ENCODE results near the gene RASL12. TPM values are rescaled to one million over a fixed set of nuclear protein-coding genes. Genes with fewer than 3 reads are reported as not detected.
A peak's percentile ranks its signal among the peaks of the same experiment; 100 is the strongest.

Gene RASL12
- total RNA-seq, 2 donors from 2014 or later: 27.2 TPM

DNA sequence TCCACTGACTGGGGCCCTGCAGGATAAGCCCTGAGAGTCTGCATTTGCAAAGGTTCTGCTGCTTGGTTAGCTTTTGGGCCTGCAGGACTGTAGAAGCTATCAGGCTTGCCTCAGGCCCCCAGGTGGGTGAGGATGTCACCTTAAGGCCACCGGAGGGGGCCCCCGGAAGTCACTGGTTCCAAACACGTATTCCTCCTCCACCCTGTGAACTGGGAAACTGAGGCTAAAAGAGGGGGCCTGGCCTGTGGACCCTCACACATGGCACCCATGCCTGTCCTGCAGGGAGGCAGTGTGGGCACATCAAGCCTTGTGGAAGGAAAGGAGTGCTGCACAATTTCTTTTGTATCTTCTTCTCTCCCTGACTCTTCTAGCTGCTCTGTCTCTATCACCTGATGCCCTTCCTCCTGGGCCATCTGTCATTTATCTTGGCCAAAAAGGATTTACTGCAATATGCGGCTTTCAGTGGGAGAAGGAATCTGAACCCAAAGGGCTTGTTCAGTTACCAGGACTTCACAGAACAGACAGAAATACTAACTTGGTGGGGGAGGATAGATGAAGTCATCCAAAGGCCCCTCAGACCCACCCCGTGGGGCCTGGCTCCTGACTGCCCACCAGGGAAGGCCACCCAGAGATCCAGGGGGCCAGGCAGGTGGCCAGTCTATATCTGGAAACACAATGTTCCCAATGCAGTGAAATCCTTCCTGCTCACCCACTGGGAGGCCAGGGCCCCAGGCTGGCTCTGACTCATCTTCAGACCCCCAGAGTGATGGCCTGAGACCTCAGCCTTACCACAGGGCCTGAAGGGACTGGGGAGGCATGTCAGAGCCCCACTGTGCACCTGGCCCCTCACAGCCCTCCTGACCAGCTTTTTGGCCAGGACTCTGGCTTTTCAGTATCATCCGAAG lies 28.9 kb upstream of the RASL12 start:
- Mint-ChIP-seq H3K4me3 (no peak overlapping the region), H3K9me3 (no peaks in the 10 kb centered on the region), H3K4me1 (peaks cover 3% of the 10 kb centered on the region), H3K27ac (no peak overlapping the region), H3K36me3 (ENCODE audit: low read depth) (peaks cover 15% of the 10 kb centered on the region), H3K27me3 (ENCODE audit: insufficient read depth) (no peaks in the 10 kb centered on the region)
- peaks cover 28% of the 10 kb centered on the region for H3K36me3 ChIP-seq (ENCODE audit: control insufficient read depth, insufficient read depth, low read length)
- no peak overlapping the region for H3K9ac ChIP-seq (ENCODE audit: extremely low read depth, low read length, poor library complexity, severe bottlenecking)
- WGBS, 2 experiments (ENCODE audit: insufficient coverage in 1 of 2, insufficient read length in 1 of 2): 89 to 90% methylated on average over 3 to 6 of the region's 6 CpGs
- no peak overlapping the region for H3K27ac ChIP-seq (ENCODE audit: low read depth, low read length)
- DNase-seq: peak; percentile 22
- no peaks in the 10 kb centered on the region for H3K9me3 ChIP-seq (ENCODE audit: control insufficient read depth, low read length)
- no peaks in the 10 kb centered on the region for H3K27me3 ChIP-seq (ENCODE audit: control insufficient read depth, insufficient read depth, low read length, poor library complexity, severe bottlenecking)
- no peaks in the 10 kb centered on the region for H3K4me1 ChIP-seq (ENCODE audit: control insufficient read depth, insufficient read depth, low read length)
- TF ChIP-seq, protein P1, sequence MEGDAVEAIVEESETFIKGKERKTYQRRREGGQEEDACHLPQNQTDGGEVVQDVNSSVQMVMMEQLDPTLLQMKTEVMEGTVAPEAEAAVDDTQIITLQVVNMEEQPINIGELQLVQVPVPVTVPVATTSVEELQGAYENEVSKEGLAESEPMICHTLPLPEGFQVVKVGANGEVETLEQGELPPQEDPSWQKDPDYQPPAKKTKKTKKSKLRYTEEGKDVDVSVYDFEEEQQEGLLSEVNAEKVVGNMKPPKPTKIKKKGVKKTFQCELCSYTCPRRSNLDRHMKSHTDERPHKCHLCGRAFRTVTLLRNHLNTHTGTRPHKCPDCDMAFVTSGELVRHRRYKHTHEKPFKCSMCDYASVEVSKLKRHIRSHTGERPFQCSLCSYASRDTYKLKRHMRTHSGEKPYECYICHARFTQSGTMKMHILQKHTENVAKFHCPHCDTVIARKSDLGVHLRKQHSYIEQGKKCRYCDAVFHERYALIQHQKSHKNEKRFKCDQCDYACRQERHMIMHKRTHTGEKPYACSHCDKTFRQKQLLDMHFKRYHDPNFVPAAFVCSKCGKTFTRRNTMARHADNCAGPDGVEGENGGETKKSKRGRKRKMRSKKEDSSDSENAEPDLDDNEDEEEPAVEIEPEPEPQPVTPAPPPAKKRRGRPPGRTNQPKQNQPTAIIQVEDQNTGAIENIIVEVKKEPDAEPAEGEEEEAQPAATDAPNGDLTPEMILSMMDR (conservative IDR thresholded peaks at IDR 0.05): no peak
- no peak overlapping the region for H3K4me3 ChIP-seq (ENCODE audit: low read length)

DNA sequence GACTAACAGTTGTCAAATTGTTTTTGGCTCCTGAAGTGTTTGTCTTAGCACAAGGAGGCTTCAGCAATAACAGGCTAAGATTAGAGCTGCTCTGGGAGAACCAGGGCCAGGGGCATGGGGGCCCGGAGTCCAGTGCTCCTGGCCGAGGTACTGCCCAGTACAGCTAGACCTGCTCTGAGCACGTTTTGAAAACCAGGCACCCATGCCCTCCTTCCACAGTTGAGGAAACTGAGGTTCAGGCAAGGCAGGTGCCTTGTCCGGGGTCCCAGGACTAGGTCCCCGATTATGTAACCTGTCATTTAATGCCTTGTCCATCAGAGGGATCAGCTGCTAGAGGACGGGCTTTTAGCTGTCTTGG lies 27.9 kb upstream of the RASL12 start:
- Mint-ChIP-seq H3K27ac (no peak overlapping the region), H3K4me1 (no peaks in the 10 kb centered on the region), H3K27me3 (ENCODE audit: insufficient read depth) (no peaks in the 10 kb centered on the region), H3K4me3 (no peak overlapping the region), H3K9me3 (no peaks in the 10 kb centered on the region), H3K36me3 (ENCODE audit: low read depth) (peaks cover 13% of the 10 kb centered on the region)
- 88 to 94% methylated on average over 6 of the region's 6 CpGs for WGBS, 2 experiments (ENCODE audit: insufficient coverage in 1 of 2, insufficient read length in 1 of 2)
- Histone ChIP-seq H3K27ac (ENCODE audit: low read depth, low read length) (no peak overlapping the region), H3K9me3 (ENCODE audit: control insufficient read depth, low read length) (no peaks in the 10 kb centered on the region), H3K4me3 (ENCODE audit: low read length) (no peak overlapping the region), H3K27me3 (ENCODE audit: control insufficient read depth, insufficient read depth, low read length, poor library complexity, severe bottlenecking) (no peaks in the 10 kb centered on the region), H3K4me1 (ENCODE audit: control insufficient read depth, insufficient read depth, low read length) (no peaks in the 10 kb centered on the region), H3K36me3 (ENCODE audit: control insufficient read depth, insufficient read depth, low read length) (peaks cover 21% of the 10 kb centered on the region), H3K9ac (ENCODE audit: extremely low read depth, low read length, poor library complexity, severe bottlenecking) (no peak overlapping the region)
- DNase-seq: peak; percentile 20
- TF ChIP-seq, protein P1 (conservative IDR thresholded peaks at IDR 0.05): no peak

DNA sequence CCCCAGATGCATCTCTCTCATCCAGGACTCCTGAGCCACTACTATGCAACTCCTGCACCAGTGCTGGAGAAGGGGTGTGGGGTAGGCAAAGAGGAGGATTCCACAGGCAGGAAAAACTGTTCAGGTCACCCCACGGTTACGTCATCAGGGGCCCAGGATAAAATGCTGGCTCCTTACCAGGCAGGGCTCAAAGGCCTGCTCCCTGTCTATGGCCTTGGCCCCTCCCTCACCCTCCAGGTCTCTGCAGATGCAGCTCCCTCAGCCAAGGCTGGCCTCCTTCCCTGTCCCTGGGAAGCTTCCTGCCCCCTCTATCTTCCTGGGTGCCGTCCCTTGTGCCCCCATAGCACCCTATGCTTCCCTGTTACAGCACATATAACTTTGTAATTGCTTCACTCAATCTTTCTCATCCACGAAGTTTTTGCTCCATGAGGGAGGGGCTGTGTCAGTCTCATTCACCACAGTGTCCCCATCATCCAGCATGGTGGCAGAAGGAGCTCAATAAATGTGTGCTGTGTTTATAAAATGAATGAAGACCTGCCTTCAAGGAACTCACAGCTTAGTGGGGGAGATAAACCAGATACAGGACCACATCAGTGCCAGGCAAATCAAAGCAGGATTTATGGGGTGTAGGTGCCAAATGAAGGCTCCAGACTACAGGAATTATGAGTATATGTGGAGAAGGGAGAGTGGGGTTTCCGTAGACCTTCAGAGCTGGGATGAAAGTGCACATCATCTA lies 27.4 kb upstream of the RASL12 start:
- no peaks in the 10 kb centered on the region for H3K4me1 Mint-ChIP-seq
- DNase-seq: peak; percentile 29
- peaks cover 19% of the 10 kb centered on the region for H3K36me3 ChIP-seq (ENCODE audit: control insufficient read depth, insufficient read depth, low read length)
- TF ChIP-seq, protein P1 (conservative IDR thresholded peaks at IDR 0.05): no peak
- H3K4me3 Mint-ChIP-seq: no peak overlapping the region
- no peaks in the 10 kb centered on the region for H3K9me3 Mint-ChIP-seq
- WGBS, 2 experiments (ENCODE audit: insufficient coverage in 1 of 2, insufficient read length in 1 of 2): 87 to 93% methylated on average over 4 to 5 of the region's 5 CpGs
- no peak overlapping the region for H3K4me3 ChIP-seq (ENCODE audit: low read length)
- H3K9me3 ChIP-seq (ENCODE audit: control insufficient read depth, low read length): no peaks in the 10 kb centered on the region
- no peaks in the 10 kb centered on the region for H3K4me1 ChIP-seq (ENCODE audit: control insufficient read depth, insufficient read depth, low read length)
- H3K36me3 Mint-ChIP-seq (ENCODE audit: low read depth): peaks cover 13% of the 10 kb centered on the region
- no peaks in the 10 kb centered on the region for H3K27me3 Mint-ChIP-seq (ENCODE audit: insufficient read depth)
- no peak overlapping the region for H3K9ac ChIP-seq (ENCODE audit: extremely low read depth, low read length, poor library complexity, severe bottlenecking)
- no peak overlapping the region for H3K27ac ChIP-seq (ENCODE audit: low read depth, low read length)
- H3K27ac Mint-ChIP-seq: no peak overlapping the region
- H3K27me3 ChIP-seq (ENCODE audit: control insufficient read depth, insufficient read depth, low read length, poor library complexity, severe bottlenecking): no peaks in the 10 kb centered on the region

Measured in endodermal cell (in vitro differentiated cells).